ENCODE data around the gene JAM3.

DNA sequence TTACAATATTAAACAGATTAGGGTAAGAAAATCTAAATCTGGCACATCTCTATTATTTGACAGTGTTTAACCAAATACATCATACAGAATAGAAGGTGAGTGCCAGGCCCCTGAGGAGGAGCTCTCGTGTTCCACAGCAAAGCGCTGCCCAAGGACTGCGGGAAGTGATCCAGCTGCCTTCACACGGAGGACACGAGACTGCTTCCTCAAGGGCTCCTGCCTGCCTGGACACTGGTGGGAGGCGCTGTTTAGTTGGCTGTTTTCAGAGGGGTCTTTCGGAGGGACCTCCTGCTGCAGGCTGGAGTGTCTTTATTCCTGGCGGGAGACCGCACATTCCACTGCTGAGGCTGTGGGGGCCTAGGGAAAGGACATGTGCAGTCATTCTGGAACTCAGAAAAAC, 83.8 kb downstream of the JAM3 start:
- TF ChIP-seq, protein P1, sequence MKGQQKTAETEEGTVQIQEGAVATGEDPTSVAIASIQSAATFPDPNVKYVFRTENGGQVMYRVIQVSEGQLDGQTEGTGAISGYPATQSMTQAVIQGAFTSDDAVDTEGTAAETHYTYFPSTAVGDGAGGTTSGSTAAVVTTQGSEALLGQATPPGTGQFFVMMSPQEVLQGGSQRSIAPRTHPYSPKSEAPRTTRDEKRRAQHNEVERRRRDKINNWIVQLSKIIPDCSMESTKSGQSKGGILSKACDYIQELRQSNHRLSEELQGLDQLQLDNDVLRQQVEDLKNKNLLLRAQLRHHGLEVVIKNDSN (IDR thresholded peaks at IDR 0.05; ENCODE audit: borderline replicate concordance, extremely low read length, insufficient read depth, low read depth, low read length) = no peak
- TF ChIP-seq, protein P2, sequence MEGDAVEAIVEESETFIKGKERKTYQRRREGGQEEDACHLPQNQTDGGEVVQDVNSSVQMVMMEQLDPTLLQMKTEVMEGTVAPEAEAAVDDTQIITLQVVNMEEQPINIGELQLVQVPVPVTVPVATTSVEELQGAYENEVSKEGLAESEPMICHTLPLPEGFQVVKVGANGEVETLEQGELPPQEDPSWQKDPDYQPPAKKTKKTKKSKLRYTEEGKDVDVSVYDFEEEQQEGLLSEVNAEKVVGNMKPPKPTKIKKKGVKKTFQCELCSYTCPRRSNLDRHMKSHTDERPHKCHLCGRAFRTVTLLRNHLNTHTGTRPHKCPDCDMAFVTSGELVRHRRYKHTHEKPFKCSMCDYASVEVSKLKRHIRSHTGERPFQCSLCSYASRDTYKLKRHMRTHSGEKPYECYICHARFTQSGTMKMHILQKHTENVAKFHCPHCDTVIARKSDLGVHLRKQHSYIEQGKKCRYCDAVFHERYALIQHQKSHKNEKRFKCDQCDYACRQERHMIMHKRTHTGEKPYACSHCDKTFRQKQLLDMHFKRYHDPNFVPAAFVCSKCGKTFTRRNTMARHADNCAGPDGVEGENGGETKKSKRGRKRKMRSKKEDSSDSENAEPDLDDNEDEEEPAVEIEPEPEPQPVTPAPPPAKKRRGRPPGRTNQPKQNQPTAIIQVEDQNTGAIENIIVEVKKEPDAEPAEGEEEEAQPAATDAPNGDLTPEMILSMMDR (IDR thresholded peaks at IDR 0.05 in 2 of 3, conservative IDR thresholded peaks at IDR 0.05 in 1 of 3; ENCODE audit: control insufficient read depth in 2 of 3, extremely low read depth in 1 of 3, insufficient read depth in 1 of 3, low read depth in 3 of 3, low read length in 3 of 3) = no peak
- TF ChIP-seq MYB (IDR thresholded peaks at IDR 0.05; ENCODE audit: borderline replicate concordance, low read depth, low read length) = no peak
- no peak for TF ChIP-seq ETV6 (conservative IDR thresholded peaks at IDR 0.05 in 1 of 2, IDR thresholded peaks at IDR 0.05 in 1 of 2; ENCODE audit: borderline replicate concordance in 1 of 2, low read depth in 1 of 2)
- TF ChIP-seq MXI1 (IDR thresholded peaks at IDR 0.05; ENCODE audit: low read depth, low read length) = no peak
- TF ChIP-seq SRF (IDR thresholded peaks at IDR 0.05; ENCODE audit: low read depth in 2 of 2, low read length in 2 of 2) = no peak
- TF ChIP-seq JUND (IDR thresholded peaks at IDR 0.05; ENCODE audit: low read depth, low read length) = no peak
- no peak for TF ChIP-seq GABPA (IDR thresholded peaks at IDR 0.05; ENCODE audit: low read depth)
- TF ChIP-seq, protein P3, sequence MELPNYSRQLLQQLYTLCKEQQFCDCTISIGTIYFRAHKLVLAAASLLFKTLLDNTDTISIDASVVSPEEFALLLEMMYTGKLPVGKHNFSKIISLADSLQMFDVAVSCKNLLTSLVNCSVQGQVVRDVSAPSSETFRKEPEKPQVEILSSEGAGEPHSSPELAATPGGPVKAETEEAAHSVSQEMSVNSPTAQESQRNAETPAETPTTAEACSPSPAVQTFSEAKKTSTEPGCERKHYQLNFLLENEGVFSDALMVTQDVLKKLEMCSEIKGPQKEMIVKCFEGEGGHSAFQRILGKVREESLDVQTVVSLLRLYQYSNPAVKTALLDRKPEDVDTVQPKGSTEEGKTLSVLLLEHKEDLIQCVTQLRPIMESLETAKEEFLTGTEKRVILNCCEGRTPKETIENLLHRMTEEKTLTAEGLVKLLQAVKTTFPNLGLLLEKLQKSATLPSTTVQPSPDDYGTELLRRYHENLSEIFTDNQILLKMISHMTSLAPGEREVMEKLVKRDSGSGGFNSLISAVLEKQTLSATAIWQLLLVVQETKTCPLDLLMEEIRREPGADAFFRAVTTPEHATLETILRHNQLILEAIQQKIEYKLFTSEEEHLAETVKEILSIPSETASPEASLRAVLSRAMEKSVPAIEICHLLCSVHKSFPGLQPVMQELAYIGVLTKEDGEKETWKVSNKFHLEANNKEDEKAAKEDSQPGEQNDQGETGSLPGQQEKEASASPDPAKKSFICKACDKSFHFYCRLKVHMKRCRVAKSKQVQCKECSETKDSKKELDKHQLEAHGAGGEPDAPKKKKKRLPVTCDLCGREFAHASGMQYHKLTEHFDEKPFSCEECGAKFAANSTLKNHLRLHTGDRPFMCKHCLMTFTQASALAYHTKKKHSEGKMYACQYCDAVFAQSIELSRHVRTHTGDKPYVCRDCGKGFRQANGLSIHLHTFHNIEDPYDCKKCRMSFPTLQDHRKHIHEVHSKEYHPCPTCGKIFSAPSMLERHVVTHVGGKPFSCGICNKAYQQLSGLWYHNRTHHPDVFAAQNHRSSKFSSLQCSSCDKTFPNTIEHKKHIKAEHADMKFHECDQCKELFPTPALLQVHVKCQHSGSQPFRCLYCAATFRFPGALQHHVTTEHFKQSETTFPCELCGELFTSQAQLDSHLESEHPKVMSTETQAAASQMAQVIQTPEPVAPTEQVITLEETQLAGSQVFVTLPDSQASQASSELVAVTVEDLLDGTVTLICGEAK (IDR thresholded peaks at IDR 0.05; ENCODE audit: borderline replicate concordance) = no peak
- no peak for TF ChIP-seq KAT2A (conservative IDR thresholded peaks at IDR 0.05; ENCODE audit: control insufficient read depth, low read depth, low read length)
- no peak for TF ChIP-seq BRCA1 (IDR thresholded peaks at IDR 0.05; ENCODE audit: low read depth, low read length)
- TF ChIP-seq SMAD1 (IDR thresholded peaks at IDR 0.05; ENCODE audit: low read depth, partially characterized antibody) = no peak

Data from GM12878 (cell line).